ENCODE data around the gene SWT1.

The SWT1 gene

GRCh38 chr1:185315445-185316071 lies 158.6 kb downstream of the SWT1 start:
- H3K27me3 ChIP-seq (ENCODE audit: insufficient read depth, low read length) = no peaks in the 10 kb centered on the region
- H4K12ac ChIP-seq (ENCODE audit: low read depth, low read length) = no peak overlapping the region
- H4K91ac ChIP-seq (ENCODE audit: low read depth, low read length) = no peak overlapping the region
- no peak overlapping the region for H2BK120ac ChIP-seq (ENCODE audit: insufficient read depth, low read length, poor library complexity)
- H2BK12ac ChIP-seq (ENCODE audit: low read length) = no peak overlapping the region
- peak overlapping the region; percentile 73 for H3K4me2 ChIP-seq (ENCODE audit: low read length)
- no peak for DNase-seq
- H3K79me1 ChIP-seq (ENCODE audit: low read length) = peaks cover 23% of the 10 kb centered on the region
- peak overlapping the region; percentile 4 for H4K8ac ChIP-seq (ENCODE audit: low read depth, low read length)
- H2BK5ac ChIP-seq (ENCODE audit: low read depth, low read length, poor library complexity) = peak overlapping the region; percentile 97
- H2AFZ ChIP-seq (ENCODE audit: insufficient read depth, low read length, poor library complexity) = no peak overlapping the region
- no peak overlapping the region for H2AK5ac ChIP-seq (ENCODE audit: low read length)
- peak overlapping the region; percentile 96 for H3K9ac ChIP-seq (ENCODE audit: low read length)
- peak overlapping the region; percentile 97 for H3K14ac ChIP-seq (ENCODE audit: low read length)
- peaks cover 15% of the 10 kb centered on the region for H3K79me2 ChIP-seq (ENCODE audit: control insufficient read depth, insufficient read depth, low read length, poor library complexity)
- WGBS (ENCODE audit: extremely low coverage, insufficient coverage, insufficient read length) = no CpG with 5 or more reads among the region's 8 CpGs
- peak overlapping the region; percentile 100 for H3K4ac ChIP-seq (ENCODE audit: low read depth, low read length)
- H3K36me3 ChIP-seq (ENCODE audit: control insufficient read depth in 1 of 2, insufficient read depth in 2 of 2, low read length in 2 of 2) = peaks cover 1 to 2% of the 10 kb centered on the region in 2 experiments
- peak overlapping the region; percentile 77 for H3K4me3 ChIP-seq (ENCODE audit: low read depth, low read length)
- no peak overlapping the region for H3K23ac ChIP-seq (ENCODE audit: low read length)
- peak overlapping the region; percentile 93 for H3K27ac ChIP-seq (ENCODE audit: low read depth, low read length)
- no peak overlapping the region for H3K18ac ChIP-seq (ENCODE audit: low read length)
- no peaks in the 10 kb centered on the region for H3K9me3 ChIP-seq (ENCODE audit: insufficient read depth, low read depth, low read length)
- H3K4me1 ChIP-seq (ENCODE audit: control insufficient read depth in 1 of 2, insufficient read depth in 2 of 2, low read length in 2 of 2) = peaks cover 3 to 6% of the 10 kb centered on the region in 2 experiments

GRCh38 chr1:185316163-185317033 lies 159.4 kb downstream of the SWT1 start:
- no CpG with 5 or more reads among the region's 88 CpGs for WGBS (ENCODE audit: extremely low coverage, insufficient coverage, insufficient read length)
- Histone ChIP-seq H2AFZ (ENCODE audit: insufficient read depth, low read length, poor library complexity) (peak overlapping the region; percentile 46), H3K4me3 (ENCODE audit: low read depth, low read length) (peak overlapping the region; percentile 77)

GRCh38 chr1:185317034-185317885 lies 160.3 kb downstream of the SWT1 start, which contains the start of gene IVNS1ABP:
Gene IVNS1ABP (minus strand): TSS chr1:185317243. CDS start chr1:185309493, 7,750 bp downstream.
- Histone ChIP-seq H3K4me3 (ENCODE audit: low read depth, low read length) (peak within 1 kb of the TSS; percentile 77), H3K79me2 (ENCODE audit: control insufficient read depth, insufficient read depth, low read length, poor library complexity) (peaks cover 13% of the 10 kb centered on the region), H2AFZ (ENCODE audit: insufficient read depth, low read length, poor library complexity) (peak within 1 kb of the TSS; percentile 81), H2BK12ac (ENCODE audit: low read length) (peak within 1 kb of the TSS; percentile 97), H3K27ac (ENCODE audit: low read depth, low read length) (peak within 1 kb of the TSS; percentile 96), H3K18ac (ENCODE audit: low read length) (peak within 1 kb of the TSS; percentile 96), H3K9me3 (ENCODE audit: insufficient read depth, low read depth, low read length) (peaks cover 2% of the 10 kb centered on the region), H3K9ac (ENCODE audit: low read length) (peak within 1 kb of the TSS; percentile 96), H4K12ac (ENCODE audit: low read depth, low read length) (peak within 1 kb of the TSS; percentile 92), H3K79me1 (ENCODE audit: low read length) (peaks cover 29% of the 10 kb centered on the region), H3K14ac (ENCODE audit: low read length) (peak within 1 kb of the TSS; percentile 97), H3K4ac (ENCODE audit: low read depth, low read length) (peak within 1 kb of the TSS; percentile 100), H3K4me2 (ENCODE audit: low read length) (peak within 1 kb of the TSS; percentile 73), H3K4me1 (ENCODE audit: control insufficient read depth in 1 of 2, insufficient read depth in 2 of 2, low read length in 2 of 2) (peaks cover 3 to 9% of the 10 kb centered on the region in 2 experiments), H3K36me3 (ENCODE audit: control insufficient read depth in 1 of 2, insufficient read depth in 2 of 2, low read length in 2 of 2) (peaks cover 0 to 3% of the 10 kb centered on the region in 2 experiments), H2BK5ac (ENCODE audit: low read depth, low read length, poor library complexity) (peak within 1 kb of the TSS; percentile 97), H2BK120ac (ENCODE audit: insufficient read depth, low read length, poor library complexity) (peak within 1 kb of the TSS; percentile 89), H4K91ac (ENCODE audit: low read depth, low read length) (peak within 1 kb of the TSS; percentile 91), H3K27me3 (ENCODE audit: insufficient read depth, low read length) (no peaks in the 10 kb centered on the region), H4K8ac (ENCODE audit: low read depth, low read length) (peak within 1 kb of the TSS; percentile 93), H3K23ac (ENCODE audit: low read length) (no peak within 1 kb of the TSS), H2AK5ac (ENCODE audit: low read length) (peak within 1 kb of the TSS; percentile 100)
- WGBS (ENCODE audit: extremely low coverage, insufficient coverage, insufficient read length) = no CpG with 5 or more reads among the region's 80 CpGs
- peak; percentile 89 to 95 for DNase-seq

More at GRCh38 chr1:185316163-185317033, 159.4 kb downstream of the SWT1 start:
- H3K27me3 ChIP-seq (ENCODE audit: insufficient read depth, low read length) = no peaks in the 10 kb centered on the region
- peak overlapping the region; percentile 14 for H2BK12ac ChIP-seq (ENCODE audit: low read length)
- peaks cover 23% of the 10 kb centered on the region for H3K79me1 ChIP-seq (ENCODE audit: low read length)
- H3K9me3 ChIP-seq (ENCODE audit: insufficient read depth, low read depth, low read length) = no peaks in the 10 kb centered on the region
- peak overlapping the region; percentile 93 for H4K8ac ChIP-seq (ENCODE audit: low read depth, low read length)
- peak overlapping the region; percentile 97 for H3K14ac ChIP-seq (ENCODE audit: low read length)
- H2BK120ac ChIP-seq (ENCODE audit: insufficient read depth, low read length, poor library complexity) = peak overlapping the region; percentile 86
- peaks cover 13% of the 10 kb centered on the region for H3K79me2 ChIP-seq (ENCODE audit: control insufficient read depth, insufficient read depth, low read length, poor library complexity)
- peak overlapping the region; percentile 96 for H3K18ac ChIP-seq (ENCODE audit: low read length)
- peak overlapping the region; percentile 93 for H3K27ac ChIP-seq (ENCODE audit: low read depth, low read length)
- peak overlapping the region; percentile 73 for H3K4me2 ChIP-seq (ENCODE audit: low read length)
- H3K4ac ChIP-seq (ENCODE audit: low read depth, low read length) = peak overlapping the region; percentile 100
- DNase-seq = peak; percentile 71 to 76
- H2BK5ac ChIP-seq (ENCODE audit: low read depth, low read length, poor library complexity) = peak overlapping the region; percentile 97
- H4K12ac ChIP-seq (ENCODE audit: low read depth, low read length) = peak overlapping the region; percentile 92
- H2AK5ac ChIP-seq (ENCODE audit: low read length) = peak overlapping the region; percentile 59
- H3K4me1 ChIP-seq (ENCODE audit: control insufficient read depth in 1 of 2, insufficient read depth in 2 of 2, low read length in 2 of 2) = peaks cover 3 to 6% of the 10 kb centered on the region in 2 experiments
- peak overlapping the region; percentile 96 for H3K9ac ChIP-seq (ENCODE audit: low read length)
- H3K23ac ChIP-seq (ENCODE audit: low read length) = no peak overlapping the region
- peak overlapping the region; percentile 91 for H4K91ac ChIP-seq (ENCODE audit: low read depth, low read length)
- peaks cover 0 to 3% of the 10 kb centered on the region in 2 experiments for H3K36me3 ChIP-seq (ENCODE audit: control insufficient read depth in 1 of 2, insufficient read depth in 2 of 2, low read length in 2 of 2)
